ENCODE results near the gene LANCL1.

LANCL1 gene

GRCh38 chr2:210388148-210388547, 88.4 kb downstream of the LANCL1 start:
- no peak for DNase-seq

DNA sequence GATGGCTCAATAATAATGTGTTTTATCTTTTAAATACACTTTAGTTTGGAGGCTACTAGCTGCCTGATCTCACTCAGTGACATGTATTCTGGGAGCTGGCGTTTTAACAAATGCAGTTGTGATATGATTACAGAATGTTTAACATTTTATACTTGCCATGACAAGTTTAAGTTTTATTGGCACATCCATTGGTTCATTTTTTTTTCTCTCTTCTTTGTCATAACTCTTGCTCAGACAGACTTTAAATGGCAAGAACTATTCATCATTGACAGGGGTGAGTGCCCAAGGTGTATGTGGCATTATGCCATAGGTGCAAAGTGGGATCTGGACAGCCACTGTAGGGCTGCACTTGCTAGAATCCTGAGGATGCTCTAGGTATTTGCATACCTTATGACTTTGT, 89.5 kb downstream of the LANCL1 start:
- DNase-seq: no peak
